ENCODE measurements around the gene CCNL1.
"Not testable (repeated sequence)": the region's sequence is repeated elsewhere in the genome, so short reads cannot be mapped to it uniquely, and the experiment has no call there.

The CCNL1 gene

GRCh38 chr3:157179365-157179803 lies 19.4 kb upstream of the CCNL1 start:
- POLR2A ChIA-PET, result no interaction called here
- CTCF ChIA-PET, result no interaction called here
- TF ChIP-seq PKNOX1 (IDR thresholded peaks at IDR 0.05) (no peak), HDGF (IDR thresholded peaks at IDR 0.05; ENCODE audit: borderline replicate concordance) (no peak), FOXK2 (IDR thresholded peaks at IDR 0.05) (no peak), FOXA1 (IDR thresholded peaks at IDR 0.05) (no peak), FOXM1 (IDR thresholded peaks at IDR 0.05; ENCODE audit: borderline replicate concordance) (no peak), SUZ12 (IDR thresholded peaks at IDR 0.05) (no peak), BHLHE40 (IDR thresholded peaks at IDR 0.05; ENCODE audit: borderline replicate concordance) (no peak), ZNF384 (IDR thresholded peaks at IDR 0.05) (no peak), LEF1 (IDR thresholded peaks at IDR 0.05; ENCODE audit: borderline replicate concordance) (no peak), TARDBP (IDR thresholded peaks at IDR 0.05) (no peak)
- no peak for DNase-seq (ENCODE audit: extremely low spot score)

- DNase-seq (ENCODE audit: extremely low spot score); CTCF ChIA-PET; POLR2A ChIA-PET: not testable (repeated sequence)
Measured at GRCh38 chr3:157178503-157179364, 18.8 kb upstream of the CCNL1 start.

DNA sequence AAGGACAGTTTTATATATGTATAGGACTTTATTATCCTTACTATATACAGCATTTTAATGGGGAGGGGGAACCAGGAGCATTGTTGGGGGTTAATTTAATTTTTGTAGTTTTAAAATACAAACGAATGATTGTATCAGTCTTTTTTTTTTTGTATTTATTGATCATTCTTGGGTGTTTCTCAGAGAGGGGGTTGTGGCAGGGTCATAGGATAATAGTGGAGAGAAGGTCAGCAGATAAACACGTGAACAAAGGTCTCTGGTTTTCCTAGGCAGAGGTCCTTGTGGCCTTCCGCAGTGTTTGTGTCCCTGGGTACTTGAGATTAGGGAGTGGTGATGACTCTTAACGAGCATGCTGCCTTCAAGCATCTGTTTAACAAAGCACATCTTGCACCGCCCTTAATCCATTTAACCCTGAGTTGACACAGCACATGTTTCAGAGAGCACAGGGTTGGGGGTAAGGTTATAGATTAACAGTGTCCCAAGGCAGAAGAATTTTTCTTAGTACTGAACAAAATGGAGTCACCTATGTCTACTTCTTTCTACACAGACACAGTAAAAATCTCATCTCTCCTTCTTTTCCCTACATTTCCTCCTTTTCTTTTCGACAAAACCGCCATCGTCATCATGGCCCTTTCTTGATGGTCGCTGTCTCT lies 18.0 kb upstream of the CCNL1 start:
- DNase-seq (ENCODE audit: extremely low spot score); CTCF ChIA-PET: not testable (repeated sequence)
- POLR2A ChIA-PET, result interaction anchor here (5.2 kb wide), 1 partner anchor 18 kb away, joined by 125 read pairs; the partner anchor contains the start of gene CCNL1

GRCh38 chr3:157176934-157177333 lies 17.0 kb upstream of the CCNL1 start:
- CTCF ChIA-PET, result no interaction called here
- POLR2A ChIA-PET, result interaction anchor here (5.2 kb wide), 1 partner anchor 17 kb away, joined by 125 read pairs; the partner anchor contains the start of gene CCNL1
- no peak for DNase-seq (ENCODE audit: extremely low spot score)
- TF ChIP-seq NFRKB (IDR thresholded peaks at IDR 0.05) (no peak), FOXM1 (IDR thresholded peaks at IDR 0.05; ENCODE audit: borderline replicate concordance) (no peak)

DNA sequence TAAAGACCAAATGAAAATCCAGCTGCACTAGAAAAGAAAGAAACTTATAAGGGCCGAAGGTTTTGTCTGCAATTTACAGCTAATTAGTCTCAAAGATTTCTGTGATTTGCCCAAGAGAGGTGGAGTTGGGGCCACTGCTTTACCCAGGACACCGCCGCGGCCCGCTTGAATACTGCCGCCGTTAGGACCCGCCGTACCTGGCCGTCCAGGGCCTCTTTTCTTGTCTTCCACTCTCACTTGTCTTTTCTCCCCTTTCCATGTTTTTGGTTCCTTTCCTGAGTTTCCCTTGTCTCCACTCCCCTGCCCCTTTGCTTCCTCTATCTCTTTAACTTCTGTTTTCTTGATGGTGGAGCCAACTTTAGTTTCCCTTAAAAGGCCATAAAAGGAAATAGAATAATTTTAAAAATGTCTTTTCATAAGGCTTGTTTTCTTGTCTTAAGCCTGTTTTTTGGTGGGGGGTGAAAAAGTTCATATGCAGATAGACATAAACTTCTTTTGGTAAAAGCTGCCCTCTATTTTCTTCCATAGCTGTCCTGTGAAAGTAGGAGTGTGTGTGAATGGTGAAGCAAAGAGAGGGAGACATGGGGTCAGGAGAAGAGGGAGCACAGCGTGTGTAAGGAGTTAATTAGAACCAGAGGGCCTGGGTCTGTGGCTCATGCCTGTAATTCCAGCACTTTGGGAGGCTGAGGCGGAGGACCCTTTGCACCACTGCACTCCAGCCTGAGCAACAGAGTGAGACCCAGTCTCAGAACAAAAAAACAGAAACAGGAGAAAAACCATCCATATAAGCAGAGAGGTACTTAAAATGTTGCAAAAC lies 16.0 kb upstream of the CCNL1 start:
- peak; percentile 29 for DNase-seq (ENCODE audit: extremely low spot score)
- CTCF ChIA-PET, result interaction anchor here (1.3 kb wide), 1 partner anchor 13 kb away, joined by 5 read pairs; no protein-coding TSS in a partner anchor
- POLR2A ChIA-PET, result interaction anchor here (1.0 to 5.2 kb wide), 6 partner anchors 13 to 262 kb away, joined by 3 to 125 read pairs (median 3); partner anchors contain the start of gene CCNL1
- TF ChIP-seq TARDBP (IDR thresholded peaks at IDR 0.05) (no peak), NFRKB (IDR thresholded peaks at IDR 0.05) (no peak), FOXK2 (IDR thresholded peaks at IDR 0.05) (no peak), ZNF384 (IDR thresholded peaks at IDR 0.05) (no peak), SP1 (IDR thresholded peaks at IDR 0.05) (no peak), FOXA1 (IDR thresholded peaks at IDR 0.05) (no peak), CTBP1 (IDR thresholded peaks at IDR 0.05; ENCODE audit: borderline replicate concordance) (no peak), LEF1 (IDR thresholded peaks at IDR 0.05; ENCODE audit: borderline replicate concordance) (no peak), ELF4 (IDR thresholded peaks at IDR 0.05) (no peak), FOXM1 (IDR thresholded peaks at IDR 0.05; ENCODE audit: borderline replicate concordance) (no peak), PKNOX1 (IDR thresholded peaks at IDR 0.05) (no peak), SUZ12 (IDR thresholded peaks at IDR 0.05) (no peak), HDGF (IDR thresholded peaks at IDR 0.05; ENCODE audit: borderline replicate concordance) (no peak), L3MBTL2 (conservative IDR thresholded peaks at IDR 0.05) (no peak)

DNA sequence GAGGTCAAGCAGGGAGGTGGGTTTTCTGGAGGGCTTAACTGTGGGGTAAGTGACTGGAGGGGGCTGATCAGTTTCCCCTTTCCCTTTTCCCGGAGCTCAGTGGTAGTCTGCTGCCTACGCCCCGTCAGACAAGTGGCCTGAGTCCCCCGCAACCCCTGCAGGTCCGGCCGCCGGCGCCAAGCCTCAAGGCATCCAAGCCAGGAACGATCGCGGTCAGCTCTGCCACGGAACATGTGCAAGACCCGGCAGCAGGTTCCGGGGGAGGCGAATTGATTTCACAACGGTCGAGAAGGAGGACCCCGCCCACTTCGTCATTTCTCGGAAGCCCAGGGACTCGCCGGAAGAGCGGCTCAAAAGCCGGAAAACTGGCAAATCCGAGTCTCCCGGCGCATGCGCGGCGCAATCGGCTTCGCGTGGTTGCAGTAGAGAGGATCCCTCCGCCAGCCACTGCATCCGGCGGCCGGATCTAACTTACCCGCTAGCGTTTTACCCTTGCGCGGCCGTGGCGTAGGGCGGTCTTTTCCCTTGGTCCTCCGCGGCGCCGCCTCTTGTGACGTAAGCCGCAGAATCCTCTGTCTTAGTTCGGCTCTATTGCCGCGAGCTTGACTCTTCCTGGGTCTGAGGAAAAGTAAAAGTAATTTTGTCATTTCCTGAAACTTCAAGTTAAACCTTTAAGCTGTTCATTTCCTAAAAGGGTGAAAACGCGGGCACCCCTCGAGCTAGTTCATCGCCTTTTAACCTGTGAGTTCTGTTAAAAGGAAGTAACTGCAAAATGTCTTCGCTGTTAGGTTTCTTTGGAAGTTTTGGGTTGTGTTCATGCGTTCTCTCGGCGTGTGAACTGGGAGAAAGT lies 14.9 kb upstream of the CCNL1 start:
- peak; percentile 93 for DNase-seq (ENCODE audit: extremely low spot score)
- ChIA-PET POLR2A (interaction anchor here (0.8 to 5.2 kb wide), 6 partner anchors 11 to 263 kb away, joined by 3 to 125 read pairs (median 6); partner anchors contain the start of gene CCNL1), CTCF (interaction anchor here (0.6 to 1.3 kb wide), 3 partner anchors 12 to 45 kb away, joined by 3 to 5 read pairs (median 4); no protein-coding TSS in a partner anchor)
- TF ChIP-seq LEF1 (IDR thresholded peaks at IDR 0.05; ENCODE audit: borderline replicate concordance) (peak; percentile 37; the same call in 1 of the 2 replicates), BHLHE40 (IDR thresholded peaks at IDR 0.05; ENCODE audit: borderline replicate concordance) (no peak), SP1 (IDR thresholded peaks at IDR 0.05) (no peak), TARDBP (IDR thresholded peaks at IDR 0.05) (peak; percentile 95), ELF4 (IDR thresholded peaks at IDR 0.05) (peak; percentile 32), NFRKB (IDR thresholded peaks at IDR 0.05) (peak; percentile 43; the same call in 1 of the 2 replicates), HDGF (IDR thresholded peaks at IDR 0.05; ENCODE audit: borderline replicate concordance) (no peak), PKNOX1 (IDR thresholded peaks at IDR 0.05) (no peak), L3MBTL2 (conservative IDR thresholded peaks at IDR 0.05) (peak; percentile 80), FOXA1 (IDR thresholded peaks at IDR 0.05) (no peak), ARNT (IDR thresholded peaks at IDR 0.05) (no peak), CTBP1 (IDR thresholded peaks at IDR 0.05; ENCODE audit: borderline replicate concordance) (0 out of 2 replicates have a peak, but pooled peaks have one; percentile 47), FOXK2 (IDR thresholded peaks at IDR 0.05) (no peak), ZNF384 (IDR thresholded peaks at IDR 0.05) (no peak), FOXM1 (IDR thresholded peaks at IDR 0.05; ENCODE audit: borderline replicate concordance) (no peak), SUZ12 (IDR thresholded peaks at IDR 0.05) (no peak)

Measured in HEK293T (cell line).